ENCODE data around the gene OPTC. TPM values are rescaled to one million over a fixed set of nuclear protein-coding genes. Genes with fewer than 3 reads are reported as not detected.

Gene OPTC
- total RNA-seq, 1 donor from 2014 or later, result 0.36 TPM

DNA sequence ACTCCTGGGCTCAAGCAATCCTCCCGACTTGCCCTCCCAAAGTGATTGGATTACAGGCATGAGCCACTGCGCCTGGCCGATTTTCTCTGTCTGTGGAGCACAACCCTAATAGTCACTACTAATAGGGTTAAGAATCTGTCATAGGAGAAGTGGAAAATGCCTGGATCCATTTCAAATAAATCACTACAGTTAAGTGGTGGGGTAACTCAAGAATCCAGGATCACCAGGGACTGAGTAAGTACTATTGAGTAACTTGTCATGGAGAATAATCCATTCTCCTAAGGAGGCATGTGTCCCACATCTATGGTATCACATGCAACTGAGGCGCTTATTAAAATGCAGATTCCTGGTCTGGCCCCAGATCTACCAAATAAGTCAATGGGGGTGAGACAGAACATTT, 53.2 kb downstream of the OPTC start:
- peaks cover 4% of the 10 kb centered on the region for H3K4me1 Mint-ChIP-seq (ENCODE audit: unreplicated experiment)
- no peak overlapping the region for H3K4me3 Mint-ChIP-seq (ENCODE audit: unreplicated experiment)
- H3K9me3 Mint-ChIP-seq (ENCODE audit: unreplicated experiment), result no peaks in the 10 kb centered on the region
- no peak overlapping the region for H3K27ac Mint-ChIP-seq (ENCODE audit: unreplicated experiment)
- no peaks in the 10 kb centered on the region for H3K27me3 Mint-ChIP-seq (ENCODE audit: unreplicated experiment)
- TF ChIP-seq, protein P1, sequence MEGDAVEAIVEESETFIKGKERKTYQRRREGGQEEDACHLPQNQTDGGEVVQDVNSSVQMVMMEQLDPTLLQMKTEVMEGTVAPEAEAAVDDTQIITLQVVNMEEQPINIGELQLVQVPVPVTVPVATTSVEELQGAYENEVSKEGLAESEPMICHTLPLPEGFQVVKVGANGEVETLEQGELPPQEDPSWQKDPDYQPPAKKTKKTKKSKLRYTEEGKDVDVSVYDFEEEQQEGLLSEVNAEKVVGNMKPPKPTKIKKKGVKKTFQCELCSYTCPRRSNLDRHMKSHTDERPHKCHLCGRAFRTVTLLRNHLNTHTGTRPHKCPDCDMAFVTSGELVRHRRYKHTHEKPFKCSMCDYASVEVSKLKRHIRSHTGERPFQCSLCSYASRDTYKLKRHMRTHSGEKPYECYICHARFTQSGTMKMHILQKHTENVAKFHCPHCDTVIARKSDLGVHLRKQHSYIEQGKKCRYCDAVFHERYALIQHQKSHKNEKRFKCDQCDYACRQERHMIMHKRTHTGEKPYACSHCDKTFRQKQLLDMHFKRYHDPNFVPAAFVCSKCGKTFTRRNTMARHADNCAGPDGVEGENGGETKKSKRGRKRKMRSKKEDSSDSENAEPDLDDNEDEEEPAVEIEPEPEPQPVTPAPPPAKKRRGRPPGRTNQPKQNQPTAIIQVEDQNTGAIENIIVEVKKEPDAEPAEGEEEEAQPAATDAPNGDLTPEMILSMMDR (IDR thresholded peaks at IDR 0.05; ENCODE audit: unreplicated experiment), result no peak
- H3K36me3 Mint-ChIP-seq (ENCODE audit: low read depth, unreplicated experiment), result no peaks in the 10 kb centered on the region
- DNase-seq (ENCODE audit: low spot score), result no peak

DNA sequence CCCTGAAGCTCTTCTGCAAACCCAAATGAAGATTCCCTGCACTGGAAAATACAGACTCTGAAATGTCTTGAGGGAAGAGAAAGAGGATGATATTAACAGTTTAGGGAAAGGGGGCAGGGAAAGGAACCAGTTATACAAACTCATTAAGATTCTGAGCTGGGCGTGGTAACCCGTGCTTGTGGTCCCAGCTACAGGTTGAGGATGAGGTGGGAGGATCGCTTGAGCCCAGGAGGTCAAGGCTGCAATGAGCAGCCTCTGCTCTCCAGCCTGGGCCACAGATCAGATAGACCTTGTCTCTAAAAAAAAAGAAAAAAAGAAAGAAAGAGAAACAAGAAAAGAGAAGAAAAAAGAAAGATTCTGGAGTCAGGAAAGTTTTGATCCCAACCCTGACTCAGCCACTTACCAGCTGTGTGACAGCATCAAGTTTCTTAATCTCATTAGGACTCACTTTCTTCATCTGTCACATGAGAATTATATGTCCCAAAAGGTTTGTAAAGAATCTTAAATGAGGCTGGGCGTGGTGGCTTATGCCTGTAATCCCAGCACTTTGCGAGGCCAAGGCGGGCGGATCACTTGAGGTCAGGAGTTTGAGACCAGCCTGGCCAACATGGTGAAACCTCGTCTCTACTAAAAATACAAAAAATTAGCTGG, 53.9 kb downstream of the OPTC start:
- Mint-ChIP-seq H3K27ac (ENCODE audit: unreplicated experiment) (no peak overlapping the region), H3K9me3 (ENCODE audit: unreplicated experiment) (no peaks in the 10 kb centered on the region), H3K4me1 (ENCODE audit: unreplicated experiment) (peaks cover 4% of the 10 kb centered on the region), H3K4me3 (ENCODE audit: unreplicated experiment) (no peak overlapping the region), H3K36me3 (ENCODE audit: low read depth, unreplicated experiment) (no peaks in the 10 kb centered on the region), H3K27me3 (ENCODE audit: unreplicated experiment) (no peaks in the 10 kb centered on the region)
- no peak for DNase-seq (ENCODE audit: low spot score)
- TF ChIP-seq, protein P1 (IDR thresholded peaks at IDR 0.05; ENCODE audit: unreplicated experiment), result no peak

DNA sequence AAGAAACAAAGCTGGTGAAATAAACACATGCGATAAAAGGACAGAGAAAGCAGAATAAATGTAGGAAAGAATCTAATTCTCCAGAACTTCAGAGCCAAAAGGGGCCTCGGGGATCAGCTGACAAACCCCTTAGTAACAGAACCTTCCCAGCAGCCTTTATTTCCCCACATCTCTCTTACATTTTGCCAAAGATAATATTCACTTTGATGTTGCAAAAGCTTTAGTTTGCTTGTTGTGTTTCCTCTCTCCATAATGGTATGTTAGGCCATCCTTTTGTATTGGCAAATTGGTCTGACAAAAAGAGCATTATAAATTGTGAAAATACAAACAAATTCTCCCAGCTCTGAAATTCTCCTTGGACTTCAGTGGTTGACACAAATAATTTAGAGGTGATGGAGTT, 54.9 kb downstream of the OPTC start:
- no peaks in the 10 kb centered on the region for H3K36me3 Mint-ChIP-seq (ENCODE audit: low read depth, unreplicated experiment)
- peaks cover 4% of the 10 kb centered on the region for H3K4me1 Mint-ChIP-seq (ENCODE audit: unreplicated experiment)
- no peak overlapping the region for H3K27ac Mint-ChIP-seq (ENCODE audit: unreplicated experiment)
- H3K27me3 Mint-ChIP-seq (ENCODE audit: unreplicated experiment), result no peaks in the 10 kb centered on the region
- H3K4me3 Mint-ChIP-seq (ENCODE audit: unreplicated experiment), result no peak overlapping the region
- DNase-seq (ENCODE audit: low spot score), result no peak
- TF ChIP-seq, protein P1 (IDR thresholded peaks at IDR 0.05; ENCODE audit: unreplicated experiment), result no peak
- no peaks in the 10 kb centered on the region for H3K9me3 Mint-ChIP-seq (ENCODE audit: unreplicated experiment)

DNA sequence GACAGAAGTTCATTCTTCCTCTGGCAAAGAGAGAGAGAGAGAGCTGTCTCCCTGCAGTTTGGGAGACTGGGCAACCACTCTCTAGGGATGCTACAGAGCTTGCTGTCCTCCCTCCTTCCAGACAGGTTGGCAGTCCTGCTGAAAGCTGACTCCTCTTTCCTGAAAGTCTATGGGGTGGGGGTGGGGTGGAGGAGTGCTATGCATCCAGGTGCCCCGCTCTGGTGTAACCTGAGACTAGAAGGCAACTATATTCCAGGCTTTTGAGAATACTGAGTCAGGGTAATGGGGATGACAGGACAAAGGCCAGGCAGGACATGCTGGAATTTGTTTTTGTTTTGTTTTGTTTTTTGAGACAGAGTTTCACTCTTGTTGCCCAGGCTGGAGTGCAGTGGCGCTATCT, 55.4 kb downstream of the OPTC start:
- Mint-ChIP-seq H3K9me3 (ENCODE audit: unreplicated experiment) (no peaks in the 10 kb centered on the region), H3K27me3 (ENCODE audit: unreplicated experiment) (no peaks in the 10 kb centered on the region), H3K36me3 (ENCODE audit: low read depth, unreplicated experiment) (no peaks in the 10 kb centered on the region), H3K27ac (ENCODE audit: unreplicated experiment) (no peak overlapping the region), H3K4me3 (ENCODE audit: unreplicated experiment) (no peak overlapping the region), H3K4me1 (ENCODE audit: unreplicated experiment) (peaks cover 4% of the 10 kb centered on the region)
- TF ChIP-seq, protein P1 (IDR thresholded peaks at IDR 0.05; ENCODE audit: unreplicated experiment), result no peak
- no peak for DNase-seq (ENCODE audit: low spot score)

DNA sequence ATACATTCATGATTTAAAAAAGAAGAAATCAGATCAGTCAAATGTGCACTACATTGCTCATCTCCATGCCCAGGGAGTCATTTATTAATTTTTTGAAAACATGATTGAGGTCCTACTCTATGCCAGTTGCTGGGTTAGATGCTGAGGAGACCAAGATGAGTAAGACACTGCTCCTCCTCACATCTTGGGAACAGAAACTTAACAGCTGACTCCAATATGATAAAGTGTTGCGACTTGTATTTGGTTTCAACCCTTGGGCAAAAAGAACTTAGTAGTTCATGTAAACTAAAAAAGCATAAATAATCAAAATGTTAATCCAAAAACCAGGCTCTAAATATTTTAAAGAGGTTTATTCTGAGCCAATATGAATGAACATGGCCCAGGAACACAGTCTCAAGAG, 56.9 kb downstream of the OPTC start:
- Mint-ChIP-seq H3K27me3 (ENCODE audit: unreplicated experiment) (no peaks in the 10 kb centered on the region), H3K4me1 (ENCODE audit: unreplicated experiment) (peaks cover 4% of the 10 kb centered on the region), H3K9me3 (ENCODE audit: unreplicated experiment) (no peaks in the 10 kb centered on the region), H3K27ac (ENCODE audit: unreplicated experiment) (no peak overlapping the region), H3K4me3 (ENCODE audit: unreplicated experiment) (no peak overlapping the region), H3K36me3 (ENCODE audit: low read depth, unreplicated experiment) (no peaks in the 10 kb centered on the region)
- DNase-seq (ENCODE audit: low spot score), result no peak
- TF ChIP-seq, protein P1 (IDR thresholded peaks at IDR 0.05; ENCODE audit: unreplicated experiment), result no peak
